HFF-Myc (cell line): ENCODE measurements around the gene RER1.

Experiments
- DNase-seq: peaks from one replicate; pipeline ENCODE4 v3.0.0-alpha.2; 2011; ENCODE audit warnings: low read depth; ENCODE audit errors: extremely low read depth
- H3K4me3 ChIP-seq: replicated peaks from 2 replicates; pipeline ENCODE4 v1.5.1; 2011; ENCODE audit warnings: low read depth, mild to moderate bottlenecking, control low read depth, low read length
- TF ChIP-seq, protein P1 (sequence below): IDR thresholded peaks from 2 replicates; pipeline ENCODE4 v1.5.1; 2012; ENCODE audit warnings: mild to moderate bottlenecking, low read depth, low read length, control low read depth; ENCODE audit errors: missing control alignments

RER1 gene

DNA sequence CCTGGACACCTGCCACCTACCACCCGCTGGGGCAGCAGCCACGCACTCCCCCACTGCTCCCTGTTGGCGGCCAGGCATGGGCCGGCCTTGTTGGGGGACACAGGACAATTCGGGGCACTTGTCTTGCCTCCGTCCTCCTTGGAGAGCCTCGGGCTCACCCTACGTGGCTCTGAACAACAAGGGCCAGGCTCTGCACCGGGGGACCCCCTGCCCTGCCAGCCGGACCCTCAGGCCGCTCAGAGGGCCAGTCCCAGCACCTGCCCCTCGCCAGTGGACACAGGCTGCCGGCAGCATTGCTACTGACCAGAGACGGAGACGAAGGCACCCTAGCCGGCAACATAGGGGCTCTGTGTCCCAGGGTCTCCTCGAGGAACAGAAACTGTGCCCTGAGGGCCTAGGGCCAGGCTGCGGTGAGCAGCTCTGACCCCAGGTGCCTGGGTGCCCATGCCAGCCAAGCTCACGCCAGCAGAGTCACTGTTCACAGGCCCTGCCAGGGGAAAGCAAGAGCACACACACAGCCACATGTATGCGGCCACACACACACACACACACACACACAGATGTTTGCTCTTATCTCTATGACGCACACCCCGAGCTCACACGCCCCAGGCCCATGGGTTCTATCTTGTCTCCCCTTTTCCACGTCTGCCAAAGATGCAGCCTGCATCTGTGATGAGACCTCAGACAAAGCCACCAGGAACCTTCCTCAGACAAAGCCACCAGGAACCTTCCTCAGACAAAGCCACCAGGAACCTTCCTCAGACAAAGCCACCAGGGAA, 46.2 kb upstream of the RER1 start:
- TF ChIP-seq, protein P1, sequence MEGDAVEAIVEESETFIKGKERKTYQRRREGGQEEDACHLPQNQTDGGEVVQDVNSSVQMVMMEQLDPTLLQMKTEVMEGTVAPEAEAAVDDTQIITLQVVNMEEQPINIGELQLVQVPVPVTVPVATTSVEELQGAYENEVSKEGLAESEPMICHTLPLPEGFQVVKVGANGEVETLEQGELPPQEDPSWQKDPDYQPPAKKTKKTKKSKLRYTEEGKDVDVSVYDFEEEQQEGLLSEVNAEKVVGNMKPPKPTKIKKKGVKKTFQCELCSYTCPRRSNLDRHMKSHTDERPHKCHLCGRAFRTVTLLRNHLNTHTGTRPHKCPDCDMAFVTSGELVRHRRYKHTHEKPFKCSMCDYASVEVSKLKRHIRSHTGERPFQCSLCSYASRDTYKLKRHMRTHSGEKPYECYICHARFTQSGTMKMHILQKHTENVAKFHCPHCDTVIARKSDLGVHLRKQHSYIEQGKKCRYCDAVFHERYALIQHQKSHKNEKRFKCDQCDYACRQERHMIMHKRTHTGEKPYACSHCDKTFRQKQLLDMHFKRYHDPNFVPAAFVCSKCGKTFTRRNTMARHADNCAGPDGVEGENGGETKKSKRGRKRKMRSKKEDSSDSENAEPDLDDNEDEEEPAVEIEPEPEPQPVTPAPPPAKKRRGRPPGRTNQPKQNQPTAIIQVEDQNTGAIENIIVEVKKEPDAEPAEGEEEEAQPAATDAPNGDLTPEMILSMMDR = no peak
- no peak overlapping the region for H3K4me3 ChIP-seq

GRCh38 chr1:2346691-2347408, 44.8 kb upstream of the RER1 start:
- TF ChIP-seq, protein P1 = no peak
- no peak for DNase-seq
- no peak overlapping the region for H3K4me3 ChIP-seq

More for the DNA sequence above, 46.2 kb upstream of the RER1 start:
- no peak for DNase-seq

DNA sequence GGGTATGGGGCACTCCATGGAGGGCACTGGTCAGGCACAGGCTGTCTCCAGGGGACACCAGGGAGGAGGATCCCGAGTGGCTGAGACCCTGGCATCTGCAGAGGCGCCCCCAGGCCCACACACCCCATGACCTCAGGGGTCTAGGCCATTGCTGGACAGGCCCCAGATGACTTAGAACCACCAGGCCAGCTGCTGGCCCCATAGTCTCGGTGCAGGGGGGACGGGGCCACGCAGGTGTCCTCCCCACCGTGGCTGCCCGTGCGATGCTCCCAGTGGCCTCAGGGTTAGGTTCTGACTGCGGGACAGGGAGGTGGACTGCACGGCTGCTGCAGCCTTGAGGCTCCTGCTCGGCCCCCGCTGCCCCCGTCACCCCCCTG, 44.2 kb upstream of the RER1 start:
- H3K4me3 ChIP-seq = no peak overlapping the region
- TF ChIP-seq, protein P1 = no peak
- no peak for DNase-seq

DNA sequence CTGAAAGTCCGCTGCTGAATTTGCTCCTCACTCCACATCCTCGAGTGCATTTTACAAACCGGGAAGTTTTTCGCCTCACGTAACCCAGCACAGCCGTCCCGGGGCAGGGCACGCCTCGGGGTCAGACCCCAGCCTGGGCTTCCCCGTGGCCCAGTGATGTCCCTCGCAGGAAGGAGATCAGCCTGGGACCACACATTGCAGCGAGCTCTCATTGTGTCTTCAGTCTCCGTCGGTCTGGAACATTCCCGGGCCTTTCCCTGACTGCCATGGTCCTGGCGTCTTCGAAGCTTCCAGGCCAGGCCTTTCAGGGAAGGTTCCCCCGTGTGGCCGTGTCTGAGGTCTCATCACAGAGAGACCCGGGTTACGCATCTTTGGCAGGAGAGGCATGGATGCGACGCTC, 43.7 kb upstream of the RER1 start:
- TF ChIP-seq, protein P1 = no peak
- DNase-seq = no peak
- no peak overlapping the region for H3K4me3 ChIP-seq

GRCh38 chr1:2348346-2349325, 43.0 kb upstream of the RER1 start:
- no peak overlapping the region for H3K4me3 ChIP-seq
- TF ChIP-seq, protein P1 = no peak
- no peak for DNase-seq

DNA sequence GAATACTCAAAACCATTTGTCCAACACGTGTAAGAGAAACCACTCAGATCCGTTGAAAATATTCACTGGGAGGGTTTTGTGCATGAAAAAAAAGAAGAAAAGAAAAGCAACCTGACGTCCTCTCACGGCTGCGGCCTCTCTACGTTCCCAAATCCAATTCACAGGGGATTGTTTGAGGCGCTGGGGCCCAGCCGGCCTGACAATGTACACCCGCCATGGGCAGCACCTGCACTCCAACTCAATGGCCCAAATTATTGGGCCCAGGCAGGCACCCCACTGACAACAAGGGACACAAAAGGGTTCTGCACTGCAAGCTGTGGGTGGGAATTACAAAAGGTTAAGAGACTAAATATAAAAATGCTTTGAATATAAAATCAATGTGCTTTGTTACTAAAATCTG, 41.8 kb upstream of the RER1 start:
- no peak for DNase-seq
- H3K4me3 ChIP-seq = no peak overlapping the region
- TF ChIP-seq, protein P1 = no peak
